K562 (cell line): ENCODE data around the gene POC1B. TPM values are rescaled to one million over a fixed set of nuclear protein-coding genes. Genes with fewer than 3 reads are reported as not detected.

Source experiments
- ATF7 ChIP-seq: fragments of 450-650 bp; IDR thresholded peaks from 2 replicates; pipeline ENCODE4 v1.7.1; 2014; ENCODE audit warnings: mild to moderate bottlenecking, moderate library complexity
- CBX3 ChIP-seq, 2 experiments: IDR thresholded peaks; 1 replicate in 1 of 2; 2 replicates in 1 of 2; pipeline ENCODE4 v1.6.1; 2012; ENCODE audit warnings: inconsistent platforms in 2 of 2, low read length in 2 of 2, borderline replicate concordance in 1 of 2, control low read depth in 1 of 2
- EP400 ChIP-seq: fragments of 450-650 bp; IDR thresholded peaks from 2 replicates; pipeline ENCODE4 v1.6.1; 2017; ENCODE audit warnings: antibody characterized with exemption, mild to moderate bottlenecking, moderate library complexity
- ERF ChIP-seq: fragments of 450-650 bp; formaldehyde crosslinking; IDR thresholded peaks from 2 replicates; pipeline ENCODE4 v1.4.0; 2020; ENCODE audit warnings: mild to moderate bottlenecking, mixed read lengths
- FOXK2 ChIP-seq, 2 experiments: fragments of 450-650 bp; IDR thresholded peaks in 1 of 2; conservative IDR thresholded peaks in 1 of 2; 2 replicates each; pipeline ENCODE4 v1.6.1; 2016; ENCODE audit warnings: low read depth in 2 of 2, mild to moderate bottlenecking in 1 of 2
- HMGN3 ChIP-seq: IDR thresholded peaks from 2 replicates; pipeline ENCODE4 v1.6.1; 2011; ENCODE audit warnings: borderline replicate concordance, low read depth, mild to moderate bottlenecking, mixed read lengths, low read length; ENCODE audit not compliant: insufficient read length; ENCODE audit errors: extremely low read depth
- JUND ChIP-seq, 2 experiments: IDR thresholded peaks; 2 replicates in 1 of 2; 3 replicates in 1 of 2; pipeline ENCODE4 v1.6.1; 2011; ENCODE audit warnings: borderline replicate concordance in 2 of 2, low read depth in 2 of 2, low read length in 2 of 2, improper control_type of control experiment in 1 of 2, missing biosample characterization in 1 of 2, missing genetic modification characterization in 1 of 2, missing genetic modification reagents in 1 of 2
- KLF16 ChIP-seq: IDR thresholded peaks from 2 replicates; pipeline ENCODE4 v1.6.1; 2016; ENCODE audit warnings: antibody characterized with exemption
- MCM3 ChIP-seq: fragments of 450-650 bp; IDR thresholded peaks from 2 replicates; pipeline ENCODE4 v1.6.1; 2016
- NFYB ChIP-seq: IDR thresholded peaks from 2 replicates; pipeline ENCODE4 v1.6.1; 2011; ENCODE audit warnings: mild to moderate bottlenecking, moderate library complexity; ENCODE audit not compliant: insufficient read length; ENCODE audit errors: extremely low read depth
- RBM25 ChIP-seq: fragments of 200-400 bp; formaldehyde crosslinking; IDR thresholded peaks from 2 replicates; pipeline ENCODE4 v1.6.1; 2018; ENCODE audit warnings: low read length, low read depth, moderate library complexity; ENCODE audit not compliant: severe bottlenecking
- SPI1 ChIP-seq: IDR thresholded peaks from 2 replicates; pipeline ENCODE4 v1.6.1; 2011; ENCODE audit warnings: low read depth, low read length, control low read depth, borderline replicate concordance
- STAT5B ChIP-seq: fragments of 250-450 bp; sonication (Bioruptor Pico); IDR thresholded peaks from 2 replicates; pipeline ENCODE4 v1.8.0; 2021; ENCODE audit warnings: mild to moderate bottlenecking, inconsistent platforms
- TAF7 ChIP-seq: fragments of 450-650 bp; IDR thresholded peaks from 2 replicates; pipeline ENCODE4 v1.6.1; 2016; ENCODE audit warnings: missing genetic modification characterization, missing compliant biosample characterization
- TSC22D4 ChIP-seq: fragments of 450-650 bp; IDR thresholded peaks from 2 replicates; pipeline ENCODE4 v1.6.1; 2016; ENCODE audit warnings: missing genetic modification characterization, missing biosample characterization, control low read depth
- ZNF764 ChIP-seq: fragments of 250-450 bp; sonication (Bioruptor Pico); IDR thresholded peaks from 2 replicates; pipeline ENCODE4 v1.4.0; 2020; ENCODE audit warnings: low read depth, mild to moderate bottlenecking, moderate library complexity
- ZNF77 ChIP-seq: fragments of 250-450 bp; sonication (Bioruptor Pico); IDR thresholded peaks from 2 replicates; pipeline ENCODE4 v1.5.0; 2020
- polyA plus RNA-seq, 8 experiments: library from polyadenylated mRNA; depleted of rRNA in 4 of 8; stranded (reverse) in 5 of 8; unstranded in 3 of 8; fragments of >200 nt; fragmentation: Nextera tagmentation in 2 of 8; fragmentation: Illumina TruSeq in 1 of 8; extraction: Ambion mirVana in 2 of 8; extraction: Trizol in 1 of 8; gene quantifications; 2 replicates each; pipeline versions ENCODE4 v1.2.1 to v1.2.3, GENCODE V29; 2011 to 2014; ENCODE audit warnings: inconsistent platforms in 1 of 8, missing spikeins in 1 of 8
- total RNA-seq, 7 experiments: library from RNA; depleted of rRNA in 6 of 7; stranded (reverse); fragments of >200 nt in 6 of 7; fragmentation: Illumina TruSeq in 2 of 7; extraction: Trizol in 2 of 7; gene quantifications; 2 replicates each; pipeline versions ENCODE4 v1.2.1 to v1.2.3, GENCODE V29; 2011 to 2021; ENCODE audit warnings: low replicate concordance in 1 of 7
- TF ChIP-seq, protein P1 (sequence below): fragments of 250-450 bp; sonication (Bioruptor Pico); IDR thresholded peaks from 2 replicates; pipeline ENCODE4 v1.4.0; 2020; ENCODE audit warnings: mild to moderate bottlenecking, moderate library complexity, borderline replicate concordance
- TF ChIP-seq, protein P2 (sequence below): fragments of 450-650 bp; IDR thresholded peaks from 2 replicates; pipeline ENCODE4 v1.6.1; 2017; ENCODE audit warnings: antibody characterized with exemption
- TF ChIP-seq, protein P3 (sequence below): sonication (generic); formaldehyde crosslinking; IDR thresholded peaks from 2 replicates; pipeline ENCODE4 v1.8.0; 2022; ENCODE audit warnings: mild to moderate bottlenecking, missing genetic modification reagents
- TF ChIP-seq, protein P4 (sequence below): fragments of 150-350 bp; conservative IDR thresholded peaks from 2 replicates; pipeline ENCODE4 v1.6.1; 2014; ENCODE audit warnings: low read length

POC1B gene
- total and polyA plus RNA-seq, 9 of the 15 experiments (the other 6 are each of a cell fraction or from before 2014, with no cell fraction given): 4.5 to 16.1 (median 10.4) TPM

DNA sequence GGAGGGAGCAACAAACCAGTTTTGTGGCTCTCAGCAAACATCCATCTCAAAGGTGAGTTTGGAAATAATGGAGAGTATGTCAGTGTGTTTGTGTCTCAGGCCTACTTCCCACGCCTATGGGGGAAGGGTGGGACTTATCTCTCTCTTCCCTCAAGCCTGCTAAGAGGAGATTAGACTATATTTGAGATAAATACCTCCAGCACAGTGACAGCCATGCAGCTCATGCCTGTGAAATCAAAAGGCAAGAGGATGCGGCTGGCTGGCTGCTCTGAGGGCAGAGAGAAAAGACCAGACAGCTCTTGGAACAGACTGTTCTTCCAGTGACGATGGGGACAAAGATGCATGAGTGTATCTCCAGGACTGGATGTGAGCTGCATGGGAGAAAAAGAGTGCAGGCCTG is 14.7 kb upstream of the POC1B start (continued):
- TF ChIP-seq, protein P1, sequence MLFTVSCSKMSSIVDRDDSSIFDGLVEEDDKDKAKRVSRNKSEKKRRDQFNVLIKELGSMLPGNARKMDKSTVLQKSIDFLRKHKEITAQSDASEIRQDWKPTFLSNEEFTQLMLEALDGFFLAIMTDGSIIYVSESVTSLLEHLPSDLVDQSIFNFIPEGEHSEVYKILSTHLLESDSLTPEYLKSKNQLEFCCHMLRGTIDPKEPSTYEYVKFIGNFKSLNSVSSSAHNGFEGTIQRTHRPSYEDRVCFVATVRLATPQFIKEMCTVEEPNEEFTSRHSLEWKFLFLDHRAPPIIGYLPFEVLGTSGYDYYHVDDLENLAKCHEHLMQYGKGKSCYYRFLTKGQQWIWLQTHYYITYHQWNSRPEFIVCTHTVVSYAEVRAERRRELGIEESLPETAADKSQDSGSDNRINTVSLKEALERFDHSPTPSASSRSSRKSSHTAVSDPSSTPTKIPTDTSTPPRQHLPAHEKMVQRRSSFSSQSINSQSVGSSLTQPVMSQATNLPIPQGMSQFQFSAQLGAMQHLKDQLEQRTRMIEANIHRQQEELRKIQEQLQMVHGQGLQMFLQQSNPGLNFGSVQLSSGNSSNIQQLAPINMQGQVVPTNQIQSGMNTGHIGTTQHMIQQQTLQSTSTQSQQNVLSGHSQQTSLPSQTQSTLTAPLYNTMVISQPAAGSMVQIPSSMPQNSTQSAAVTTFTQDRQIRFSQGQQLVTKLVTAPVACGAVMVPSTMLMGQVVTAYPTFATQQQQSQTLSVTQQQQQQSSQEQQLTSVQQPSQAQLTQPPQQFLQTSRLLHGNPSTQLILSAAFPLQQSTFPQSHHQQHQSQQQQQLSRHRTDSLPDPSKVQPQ (CRISPR knock-in tag): no peak
- TF ChIP-seq ERF (no peak), SPI1 (no peak), STAT5B (CRISPR knock-in tag) (no peak), FOXK2 (conservative IDR thresholded peaks at IDR 0.05 in 1 of 2, IDR thresholded peaks at IDR 0.05 in 1 of 2; ENCODE audit: low read depth in 2 of 2) (0 out of 4 replicates have a peak, but pooled peaks of 1 of the 2 experiments have one; percentile 3), NFYB (no peak), ZNF764 (no peak), ATF7 (peak; percentile 47; the same call in 1 of the 2 replicates), JUND (IDR thresholded peaks at IDR 0.05; ENCODE audit: borderline replicate concordance, low read depth, low read length) (peak; percentile 75; the same call in 1 of the 2 replicates), JUND (tag; IDR thresholded peaks at IDR 0.05; ENCODE audit: borderline replicate concordance, low read depth, low read length) (peak; percentile 8; the same call in 1 of the 3 replicates), TSC22D4 (tag) (no peak), MCM3 (no peak), ZNF77 (CRISPR knock-in tag) (no peak), HMGN3 (no peak), EP400 (peak; percentile 22; the same call in 1 of the 2 replicates), RBM25 (no peak), CBX3 (IDR thresholded peaks at IDR 0.05; ENCODE audit: borderline replicate concordance in 1 of 2, low read length in 2 of 2) (peak in 1 of 2 experiments; percentile 42; a peak in 1 of 3 replicates), TAF7 (tag) (no peak), KLF16 (peak; percentile 94)
- TF ChIP-seq, protein P2, sequence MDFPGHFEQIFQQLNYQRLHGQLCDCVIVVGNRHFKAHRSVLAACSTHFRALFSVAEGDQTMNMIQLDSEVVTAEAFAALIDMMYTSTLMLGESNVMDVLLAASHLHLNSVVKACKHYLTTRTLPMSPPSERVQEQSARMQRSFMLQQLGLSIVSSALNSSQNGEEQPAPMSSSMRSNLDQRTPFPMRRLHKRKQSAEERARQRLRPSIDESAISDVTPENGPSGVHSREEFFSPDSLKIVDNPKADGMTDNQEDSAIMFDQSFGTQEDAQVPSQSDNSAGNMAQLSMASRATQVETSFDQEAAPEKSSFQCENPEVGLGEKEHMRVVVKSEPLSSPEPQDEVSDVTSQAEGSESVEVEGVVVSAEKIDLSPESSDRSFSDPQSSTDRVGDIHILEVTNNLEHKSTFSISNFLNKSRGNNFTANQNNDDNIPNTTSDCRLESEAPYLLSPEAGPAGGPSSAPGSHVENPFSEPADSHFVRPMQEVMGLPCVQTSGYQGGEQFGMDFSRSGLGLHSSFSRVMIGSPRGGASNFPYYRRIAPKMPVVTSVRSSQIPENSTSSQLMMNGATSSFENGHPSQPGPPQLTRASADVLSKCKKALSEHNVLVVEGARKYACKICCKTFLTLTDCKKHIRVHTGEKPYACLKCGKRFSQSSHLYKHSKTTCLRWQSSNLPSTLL: no peak
- TF ChIP-seq, protein P3, sequence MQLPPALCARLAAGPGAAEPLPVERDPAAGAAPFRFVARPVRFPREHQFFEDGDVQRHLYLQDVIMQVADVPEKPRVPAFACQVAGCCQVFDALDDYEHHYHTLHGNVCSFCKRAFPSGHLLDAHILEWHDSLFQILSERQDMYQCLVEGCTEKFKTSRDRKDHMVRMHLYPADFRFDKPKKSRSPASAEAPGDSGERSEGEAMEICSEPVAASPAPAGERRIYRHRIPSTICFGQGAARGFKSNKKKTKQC: no peak
- TF ChIP-seq, protein P4, sequence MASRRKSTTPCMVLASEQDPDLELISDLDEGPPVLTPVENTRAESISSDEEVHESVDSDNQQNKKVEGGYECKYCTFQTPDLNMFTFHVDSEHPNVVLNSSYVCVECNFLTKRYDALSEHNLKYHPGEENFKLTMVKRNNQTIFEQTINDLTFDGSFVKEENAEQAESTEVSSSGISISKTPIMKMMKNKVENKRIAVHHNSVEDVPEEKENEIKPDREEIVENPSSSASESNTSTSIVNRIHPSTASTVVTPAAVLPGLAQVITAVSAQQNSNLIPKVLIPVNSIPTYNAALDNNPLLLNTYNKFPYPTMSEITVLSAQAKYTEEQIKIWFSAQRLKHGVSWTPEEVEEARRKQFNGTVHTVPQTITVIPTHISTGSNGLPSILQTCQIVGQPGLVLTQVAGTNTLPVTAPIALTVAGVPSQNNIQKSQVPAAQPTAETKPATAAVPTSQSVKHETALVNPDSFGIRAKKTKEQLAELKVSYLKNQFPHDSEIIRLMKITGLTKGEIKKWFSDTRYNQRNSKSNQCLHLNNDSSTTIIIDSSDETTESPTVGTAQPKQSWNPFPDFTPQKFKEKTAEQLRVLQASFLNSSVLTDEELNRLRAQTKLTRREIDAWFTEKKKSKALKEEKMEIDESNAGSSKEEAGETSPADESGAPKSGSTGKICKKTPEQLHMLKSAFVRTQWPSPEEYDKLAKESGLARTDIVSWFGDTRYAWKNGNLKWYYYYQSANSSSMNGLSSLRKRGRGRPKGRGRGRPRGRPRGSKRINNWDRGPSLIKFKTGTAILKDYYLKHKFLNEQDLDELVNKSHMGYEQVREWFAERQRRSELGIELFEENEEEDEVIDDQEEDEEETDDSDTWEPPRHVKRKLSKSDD: no peak
